ENCODE measurements around the gene NEURL1.

NEURL1 gene

DNA sequence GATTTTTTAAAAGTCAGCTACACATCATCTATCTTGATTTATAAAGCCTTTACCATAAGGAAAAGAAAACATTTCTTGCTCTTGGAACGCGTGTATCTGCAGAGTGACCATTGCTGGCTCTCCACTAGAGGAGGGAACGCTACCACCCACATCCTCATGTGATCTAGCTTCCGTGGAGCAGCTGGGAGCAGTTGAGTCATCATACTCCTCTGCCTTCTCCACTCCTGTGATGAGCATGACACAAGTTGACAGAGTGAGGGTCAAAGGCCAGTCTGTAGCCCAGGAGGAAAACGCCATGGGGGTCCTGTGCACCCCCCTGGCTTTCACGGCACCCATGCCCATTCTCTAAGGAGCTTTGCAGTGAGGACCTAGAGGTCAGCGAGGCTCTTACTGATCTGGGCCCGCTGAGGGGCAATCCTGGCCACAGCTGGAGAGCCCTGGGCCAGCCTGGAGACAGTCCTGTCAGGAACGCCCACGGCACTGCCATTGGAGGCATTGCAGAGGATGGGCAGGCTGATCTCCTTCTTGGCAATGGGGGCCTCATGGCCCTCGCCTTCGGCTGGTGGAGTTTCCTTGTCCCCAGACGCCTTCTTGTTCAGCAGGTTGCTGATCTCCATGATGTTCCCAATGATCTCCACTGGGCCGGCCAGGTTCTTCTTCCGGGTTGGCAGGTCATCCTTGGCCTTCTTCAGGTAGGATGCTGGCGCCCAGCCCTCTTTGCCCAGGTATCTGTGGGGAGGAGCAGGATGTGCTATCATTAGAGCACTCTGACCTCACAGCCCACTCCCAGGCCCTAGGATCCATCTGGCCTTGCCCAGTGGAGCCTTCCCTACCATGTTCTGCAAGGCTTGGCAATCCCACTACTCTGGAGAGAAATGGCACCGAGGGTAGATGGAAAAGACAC lies 119.2 kb downstream of the NEURL1 start:
- DNase-seq: no peak

DNA sequence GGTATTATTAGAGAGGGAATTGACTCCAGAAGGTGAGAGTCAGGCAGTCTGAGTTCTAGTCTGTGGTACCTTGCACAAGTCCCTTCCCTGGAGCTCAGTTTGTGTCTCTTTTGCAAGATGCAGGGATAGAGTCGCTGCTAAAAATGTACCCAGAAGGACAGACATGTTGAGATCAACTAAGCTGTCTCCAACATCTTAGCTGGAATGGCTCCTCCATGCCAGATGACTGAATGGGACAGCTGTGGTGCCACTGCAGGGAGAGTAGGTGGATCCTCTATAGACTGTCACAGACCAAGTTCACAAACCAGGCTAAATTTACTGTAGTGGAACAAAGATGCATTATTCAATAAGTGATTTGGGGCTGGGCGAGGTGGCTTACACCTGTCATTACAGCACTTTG lies 120.1 kb downstream of the NEURL1 start:
- DNase-seq: no peak

DNA sequence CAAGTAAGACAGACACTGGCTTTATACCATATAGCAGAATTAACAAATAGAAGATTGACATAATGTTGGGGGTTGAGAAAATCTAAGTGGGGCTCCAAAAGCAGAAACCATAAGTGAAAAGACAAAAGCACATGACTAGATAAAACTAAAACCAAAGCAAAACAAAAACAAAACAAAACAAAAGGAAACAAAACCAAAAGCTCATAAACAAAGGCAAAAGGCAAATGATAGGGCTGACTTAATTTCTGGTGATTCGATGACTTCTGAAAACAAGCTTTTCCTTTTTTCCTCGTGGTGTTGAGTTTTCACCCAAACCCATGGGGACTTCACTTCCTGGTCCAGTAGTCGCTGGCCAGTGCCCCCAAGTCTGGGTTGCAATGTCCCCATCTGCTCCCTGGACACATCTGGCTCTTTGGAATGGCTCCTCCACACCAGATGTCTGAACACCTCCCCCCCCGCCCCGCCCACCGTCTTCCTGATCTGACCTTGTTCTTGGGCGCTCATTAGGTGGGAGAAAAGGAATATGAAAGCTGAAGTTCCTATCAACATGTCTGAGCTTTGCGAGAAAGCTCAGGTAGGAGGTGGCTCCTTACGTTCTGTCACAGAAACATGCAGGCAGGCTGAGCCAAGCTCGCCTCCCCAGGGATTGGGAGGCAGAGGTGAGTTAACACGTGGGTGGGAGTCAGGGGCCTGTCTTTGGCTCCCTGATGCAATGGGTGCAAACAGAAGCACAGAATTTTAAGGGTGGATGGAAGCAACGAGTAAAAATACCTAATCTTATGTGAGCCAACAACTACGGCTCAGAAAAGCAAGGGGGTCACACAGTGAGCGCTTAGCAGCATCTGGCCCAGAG lies 121.0 kb downstream of the NEURL1 start:
- no peak for DNase-seq

DNA sequence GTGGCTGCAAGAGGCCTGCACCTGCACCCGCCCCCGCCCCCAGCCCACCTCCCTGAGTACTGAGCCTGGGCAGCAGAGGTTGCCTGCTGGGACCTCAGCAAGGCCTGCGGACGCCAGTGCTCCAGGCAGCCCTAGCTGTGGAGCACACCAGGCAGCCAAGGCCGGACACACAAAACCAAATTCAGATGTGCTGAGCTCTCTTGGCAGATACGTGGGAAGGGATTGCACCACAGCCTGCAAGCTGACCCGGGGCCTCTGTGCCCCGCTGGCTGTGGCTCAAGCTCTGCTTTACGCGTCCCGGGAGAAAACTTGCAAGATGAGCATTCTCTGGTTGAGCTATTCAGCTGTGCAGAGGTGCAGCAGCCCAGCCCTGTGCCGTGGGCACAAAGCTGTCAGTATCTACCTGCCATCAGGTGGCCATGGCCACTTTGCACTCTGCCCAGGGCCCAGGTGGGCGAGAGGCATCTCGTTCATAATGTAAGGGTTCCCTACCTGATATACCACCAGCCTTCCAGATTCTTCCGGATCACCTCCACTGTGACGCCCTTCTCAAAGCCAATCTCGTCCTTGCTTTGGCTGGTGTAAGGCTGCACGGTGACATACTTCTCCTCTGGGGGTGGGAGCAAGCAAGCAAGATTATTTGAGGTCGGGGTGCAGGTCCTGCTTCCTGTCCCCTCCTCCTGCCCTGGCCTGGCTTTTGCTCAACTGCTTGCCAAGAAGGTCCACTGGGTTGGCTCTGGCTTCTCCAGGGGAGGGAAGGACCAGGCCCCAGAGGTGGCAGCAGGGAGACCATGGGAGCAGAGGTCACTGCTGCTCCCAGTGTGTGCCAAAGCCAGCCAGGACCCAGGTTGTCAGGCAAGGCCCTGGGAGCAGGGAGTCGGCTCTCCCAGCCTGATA lies 123.4 kb downstream of the NEURL1 start:
- no peak for DNase-seq

DNA sequence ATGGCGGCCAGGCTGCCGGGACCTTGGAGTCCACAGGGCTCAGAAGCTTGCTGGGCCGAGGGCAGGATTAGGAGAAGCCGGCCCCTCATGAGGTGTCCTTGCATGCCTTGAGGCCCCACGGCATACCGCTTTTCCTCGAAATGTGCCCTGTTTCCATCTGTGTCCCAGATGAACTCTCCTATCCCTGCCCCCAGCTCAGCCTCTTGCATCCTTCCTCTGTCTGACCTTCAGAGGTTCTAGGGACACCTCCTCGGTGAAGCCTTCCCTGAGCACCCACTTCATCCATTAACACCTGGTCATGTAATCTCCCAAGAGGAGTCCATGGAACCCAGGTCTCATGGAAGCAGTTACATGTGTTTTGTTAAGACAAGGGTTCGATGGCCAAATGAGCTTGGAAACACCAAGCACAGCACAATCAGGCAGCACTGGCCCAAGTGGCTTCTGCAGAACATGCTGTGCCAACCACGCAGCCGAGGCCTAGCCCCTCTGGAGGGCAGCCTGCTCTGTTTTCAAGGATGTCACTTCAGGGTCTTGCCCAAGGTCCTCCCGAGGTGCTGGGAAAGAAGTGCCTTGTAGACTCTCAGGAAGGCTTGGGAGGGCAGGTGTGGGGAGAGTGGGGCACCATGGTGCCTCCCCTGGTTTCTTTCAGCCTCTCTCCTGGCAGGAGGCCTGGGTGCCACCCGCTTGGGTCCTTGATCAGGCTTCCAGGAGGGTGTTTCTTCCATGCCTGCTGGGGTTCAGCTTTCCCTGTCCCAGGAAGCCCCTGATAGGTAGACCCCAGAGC lies 124.3 kb downstream of the NEURL1 start:
- no peak for DNase-seq

DNA sequence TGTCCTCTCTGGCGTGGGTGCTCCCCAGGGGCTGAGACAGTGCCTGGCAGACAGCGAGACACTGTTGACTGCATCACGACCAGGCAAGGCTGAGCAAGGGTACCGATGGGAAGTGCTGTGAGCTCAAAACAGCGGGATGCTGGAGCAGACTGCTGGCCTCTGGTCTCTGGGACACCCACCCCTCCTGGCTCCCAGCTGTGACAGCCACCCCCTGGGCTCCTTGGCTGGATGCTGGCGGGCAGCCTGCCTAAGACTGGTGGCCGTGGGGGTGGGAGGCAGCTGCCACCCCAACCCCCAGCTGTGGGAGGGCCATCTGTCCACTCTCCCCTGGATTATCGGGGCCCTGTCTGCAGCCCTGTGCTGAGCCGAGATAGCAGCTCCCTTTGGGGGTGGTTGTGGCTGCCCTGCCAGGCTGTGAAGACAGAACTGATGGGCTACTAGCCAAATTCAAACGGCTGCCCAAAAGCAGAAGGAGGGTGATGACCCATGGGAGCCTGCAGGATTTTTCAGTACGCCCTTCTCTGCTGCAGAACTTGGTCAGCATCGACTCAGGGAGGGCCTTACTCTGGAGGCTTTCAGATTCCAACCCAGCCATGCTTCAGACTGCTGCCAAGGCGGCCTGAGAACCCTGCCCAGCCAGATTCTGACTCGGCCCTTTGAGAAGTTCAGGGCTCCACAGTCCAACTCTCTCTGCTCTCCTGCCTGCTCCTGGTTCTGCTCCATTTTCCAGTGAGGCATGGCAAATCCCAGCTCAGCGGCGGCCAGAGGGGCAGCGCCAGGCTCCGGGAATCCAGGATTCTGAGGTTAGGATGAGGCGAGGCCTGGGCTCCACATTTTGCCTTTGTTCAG lies 125.3 kb downstream of the NEURL1 start:
- DNase-seq: no peak

DNA sequence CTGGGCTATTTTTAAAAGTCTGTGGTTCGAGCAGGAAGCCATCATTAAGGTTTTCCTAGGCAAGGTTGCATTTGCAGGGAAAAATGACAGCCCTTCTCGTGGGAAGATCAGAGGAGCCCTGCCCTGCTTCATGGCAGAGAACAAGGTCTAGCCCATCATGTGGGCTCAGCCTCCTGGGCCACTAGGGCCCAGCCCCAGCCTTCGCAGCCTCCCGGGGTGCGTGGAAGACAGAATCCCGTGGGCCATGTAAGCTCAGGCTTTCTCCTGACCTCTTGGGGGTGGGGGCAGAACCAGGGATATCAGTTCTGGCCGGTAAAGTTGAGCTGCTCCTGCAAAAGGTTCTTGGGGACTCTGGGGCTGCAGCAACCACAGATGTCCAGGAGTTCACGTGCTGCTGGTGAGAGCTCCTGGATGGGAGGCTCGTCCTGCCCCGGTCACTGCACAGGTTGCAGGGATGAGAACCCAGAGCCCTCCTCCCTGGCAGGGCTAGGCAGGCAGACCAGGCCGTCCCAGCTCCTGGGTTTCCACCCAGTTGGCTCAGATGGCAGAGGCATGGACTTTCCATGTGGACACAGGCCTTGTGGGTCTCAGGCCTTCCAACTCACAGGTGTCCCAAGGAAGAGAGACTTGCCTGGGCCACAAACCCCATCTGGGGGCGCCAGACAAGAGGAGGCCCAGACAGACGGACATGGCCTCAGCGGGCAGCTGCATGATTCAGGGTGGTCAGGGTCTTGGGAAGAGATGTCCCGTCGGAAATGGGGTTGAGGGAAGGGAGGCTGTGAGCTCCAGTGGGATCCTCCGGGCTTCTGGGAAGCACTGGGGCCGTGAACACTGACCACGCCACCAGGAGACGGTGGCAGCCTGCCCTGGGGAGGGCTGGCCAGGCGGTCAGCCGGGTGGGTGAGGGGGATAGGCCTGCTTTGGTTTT lies 126.2 kb downstream of the NEURL1 start:
- no peak for DNase-seq

DNA sequence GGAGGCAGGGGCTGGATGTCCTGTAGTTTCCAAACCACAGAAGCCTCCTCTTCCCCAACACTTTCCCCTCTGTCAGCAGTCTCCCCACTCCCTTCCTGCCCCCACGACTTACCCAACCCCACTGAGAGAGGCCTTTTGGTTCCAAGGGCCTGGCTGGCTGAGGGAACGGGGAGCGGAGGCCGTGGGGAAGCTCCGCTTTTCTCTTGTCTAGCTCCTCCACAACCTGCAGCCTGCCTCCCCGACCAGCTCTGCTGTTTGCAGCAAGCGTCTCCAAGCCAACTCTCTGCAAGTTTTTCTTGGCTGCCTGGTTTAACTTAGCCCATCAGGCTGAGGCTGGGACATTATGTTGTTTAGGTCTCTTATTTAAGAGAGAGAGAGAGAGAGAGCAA lies 126.8 kb downstream of the NEURL1 start:
- DNase-seq: no peak

DNA sequence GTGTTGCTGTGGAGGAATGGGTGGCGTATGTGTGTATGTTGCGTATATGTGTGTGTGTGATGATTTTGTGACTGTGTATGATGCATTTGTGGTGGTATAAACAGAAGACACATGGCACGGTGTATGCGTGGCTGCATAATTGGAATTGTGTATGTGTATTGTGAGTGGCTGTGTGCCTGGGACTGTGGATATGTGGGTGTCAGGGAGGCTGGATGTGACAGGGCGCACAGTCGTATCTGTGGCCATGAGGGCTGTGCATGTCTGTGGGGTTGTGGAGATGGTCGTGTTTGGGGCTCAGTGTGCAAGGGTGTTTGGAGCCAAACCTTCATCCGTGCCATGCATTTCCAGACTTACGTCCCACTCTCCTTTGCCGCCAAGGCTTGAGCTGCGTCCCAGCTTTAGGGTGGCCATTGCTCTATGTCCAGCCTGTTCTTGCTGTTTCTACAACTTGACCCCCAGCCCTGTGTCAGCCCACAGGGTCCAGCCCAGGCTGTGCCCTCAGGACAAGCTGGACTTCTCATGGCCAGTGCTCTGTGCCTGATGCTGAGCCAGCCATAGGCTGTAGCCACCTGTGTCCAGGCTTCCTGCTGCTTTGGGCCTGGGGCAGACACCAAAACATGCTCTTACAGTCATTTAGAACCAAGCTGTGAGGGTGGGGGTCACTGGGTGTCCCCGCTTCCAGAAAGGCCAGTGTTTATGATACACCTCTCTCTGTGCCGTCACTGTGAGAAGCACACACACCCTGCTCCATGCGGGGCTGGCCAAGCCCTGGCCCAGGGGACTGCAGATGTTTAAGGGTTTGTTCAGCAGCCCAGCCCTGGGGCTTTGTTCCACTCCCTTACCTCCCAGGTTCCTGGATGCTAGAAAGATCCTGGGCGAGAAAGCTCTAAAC lies 127.6 kb downstream of the NEURL1 start:
- DNase-seq: no peak

DNA sequence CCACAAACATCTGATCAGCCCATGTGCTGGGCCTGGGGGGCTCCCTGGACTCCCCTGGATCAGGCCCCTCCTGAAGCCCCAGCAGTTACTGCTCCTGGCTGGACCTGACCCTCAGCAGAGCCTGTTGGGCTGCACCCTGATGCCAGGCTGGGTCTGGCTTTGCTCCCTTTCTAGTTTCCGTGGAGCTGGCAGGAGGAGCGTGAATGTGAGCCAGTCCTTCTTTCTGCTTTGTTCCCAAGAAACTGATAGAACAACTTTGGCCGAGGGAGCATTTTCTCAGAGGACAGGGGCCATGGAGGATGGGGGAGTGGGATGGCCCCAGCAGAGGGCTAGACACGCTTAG lies 128.2 kb downstream of the NEURL1 start:
- no peak for DNase-seq

DNA sequence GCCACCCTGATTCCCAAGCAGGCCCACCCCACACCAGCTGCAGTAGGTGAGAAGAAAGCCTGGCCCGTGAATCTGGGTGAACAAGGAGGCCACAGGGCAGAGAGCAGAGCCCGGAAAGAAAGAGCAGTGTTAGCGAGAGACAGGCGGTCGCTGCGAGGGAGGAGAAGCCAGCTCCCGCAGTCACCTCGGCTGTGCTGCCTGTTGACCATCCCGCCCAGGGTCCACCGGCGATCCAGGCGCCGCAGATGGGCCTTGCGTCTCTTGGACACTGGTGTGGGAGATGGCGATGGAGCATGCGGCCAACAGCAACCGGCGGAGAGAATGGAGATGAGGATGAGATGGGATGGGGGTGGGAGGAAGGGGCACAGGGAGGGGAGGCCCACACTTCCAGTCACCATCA lies 128.8 kb downstream of the NEURL1 start:
- no peak for DNase-seq

DNA sequence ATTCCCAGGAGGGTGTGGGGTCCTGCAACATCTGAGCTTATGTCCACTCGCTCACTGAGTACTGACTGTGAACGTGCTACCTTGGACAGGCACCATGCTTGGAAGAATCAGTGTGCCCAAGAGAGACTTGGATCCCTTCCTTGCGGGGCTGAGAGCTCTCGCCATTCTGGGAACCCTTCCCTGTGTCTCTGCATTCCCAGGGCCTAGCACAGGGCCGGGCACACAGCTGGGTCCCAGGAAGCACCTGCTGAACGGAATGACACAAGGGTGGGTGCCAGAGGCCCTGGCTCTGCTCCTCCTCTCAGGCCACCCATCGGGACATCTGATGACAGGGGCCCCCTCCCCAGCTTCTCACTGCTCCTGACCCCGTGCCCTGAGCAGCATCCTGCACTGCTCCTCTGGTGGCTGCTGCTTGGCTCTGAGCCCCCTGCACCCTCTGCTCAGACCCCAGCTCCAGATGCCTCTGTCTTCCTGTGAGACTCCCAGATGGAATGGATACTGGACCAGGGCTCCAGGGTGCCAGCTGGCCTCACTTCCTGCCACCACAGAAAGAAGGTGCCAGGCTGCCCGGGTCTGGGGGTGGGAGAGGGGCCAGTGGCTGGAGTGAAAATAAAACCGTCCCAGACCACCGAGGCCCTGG lies 129.6 kb downstream of the NEURL1 start:
- DNase-seq: no peak

DNA sequence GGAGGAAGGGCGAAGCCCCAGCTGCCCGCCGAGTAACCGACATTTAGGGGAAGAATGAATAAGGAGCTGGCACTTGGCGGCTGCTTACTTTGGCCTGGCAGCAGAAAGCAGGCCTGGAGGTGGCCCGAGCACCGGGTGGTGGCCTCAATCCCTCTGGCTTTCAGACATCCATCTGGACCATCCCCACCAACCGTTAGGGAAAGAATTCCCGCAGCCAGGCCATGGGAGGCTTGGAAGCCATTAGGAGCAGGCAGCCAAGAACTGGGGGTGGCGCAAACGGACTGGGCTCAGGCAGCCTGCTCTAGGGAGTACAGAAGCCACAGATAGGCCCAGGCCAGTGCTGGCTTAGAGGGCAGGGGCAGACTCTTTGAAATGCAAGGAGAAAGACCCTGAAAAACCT lies 132.7 kb downstream of the NEURL1 start:
- no peak for DNase-seq

DNA sequence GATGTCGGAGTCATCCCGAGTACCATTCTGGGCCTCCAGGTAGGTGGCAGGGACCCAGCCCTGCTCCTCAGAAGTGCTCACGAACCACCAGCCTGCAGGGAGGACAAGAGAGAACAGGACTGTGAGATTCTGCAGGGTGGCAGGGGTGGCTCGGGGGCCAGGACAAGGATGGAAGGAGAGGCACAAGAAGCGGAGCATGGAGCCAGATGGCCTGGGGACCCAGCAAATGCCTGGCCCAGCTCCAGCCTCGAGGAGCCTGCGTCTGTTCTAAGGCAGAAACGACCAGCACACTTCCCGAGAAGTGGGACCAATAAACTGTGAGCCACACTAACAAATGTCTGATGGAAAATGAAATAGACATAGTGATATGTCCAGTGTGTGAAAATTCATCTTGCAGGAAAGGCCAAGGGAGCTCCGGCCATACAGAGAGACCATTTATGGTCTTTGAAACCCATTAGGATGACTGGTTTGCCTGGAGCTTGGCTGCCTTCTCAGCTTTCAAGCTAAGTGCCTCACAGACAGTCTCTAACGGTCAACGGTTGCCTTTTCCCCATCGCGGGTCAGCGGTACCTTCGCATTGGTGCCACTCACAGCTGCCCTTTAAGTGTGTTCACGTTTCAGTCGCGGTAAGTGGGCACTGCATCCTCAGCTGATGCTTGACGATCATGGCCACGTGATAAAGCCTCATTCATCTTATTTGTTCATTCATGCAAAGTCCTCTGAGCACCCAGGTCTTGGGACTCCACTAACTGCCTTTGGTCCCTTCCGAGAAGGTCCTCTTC lies 133.8 kb downstream of the NEURL1 start:
- DNase-seq: no peak

DNA sequence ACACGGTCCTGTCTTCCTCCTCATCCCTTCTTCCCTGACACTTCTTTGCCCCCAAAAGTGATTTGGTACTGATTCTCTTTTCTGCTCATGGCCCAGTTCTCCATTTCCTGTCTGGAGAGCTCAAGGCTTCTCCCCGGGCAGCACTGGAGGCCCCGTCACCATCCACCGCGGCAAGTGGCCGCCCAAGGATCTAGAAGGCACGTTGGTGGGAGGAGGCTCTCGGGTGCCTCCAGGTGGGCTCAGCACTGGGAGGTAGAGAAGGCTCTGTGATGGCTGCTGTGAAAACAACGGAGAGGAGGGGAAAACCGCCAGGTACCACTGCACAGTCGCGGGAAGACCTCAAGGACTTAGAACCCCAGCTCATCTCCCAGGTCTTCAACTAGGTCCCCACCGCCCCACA lies 134.4 kb downstream of the NEURL1 start:
- DNase-seq: no peak

DNA sequence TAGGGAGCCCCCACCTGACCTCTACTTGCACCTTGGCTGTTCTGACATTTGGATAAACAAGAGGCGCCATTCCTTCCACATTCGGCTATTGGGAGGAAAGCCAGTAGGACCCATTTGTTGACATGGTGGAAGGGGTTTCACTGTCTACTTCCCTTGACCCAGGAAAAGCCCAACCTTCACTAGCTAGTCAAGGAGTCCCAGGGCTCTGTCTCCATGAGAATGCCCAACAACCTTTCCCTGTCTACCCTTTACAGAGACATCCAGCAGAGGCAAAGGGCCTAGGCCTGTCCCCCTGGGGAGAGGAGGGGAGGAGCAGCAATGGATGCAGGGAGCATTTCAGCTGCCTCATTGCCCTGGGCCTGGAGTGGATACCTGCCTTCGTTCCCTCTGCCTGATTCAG lies 136.1 kb downstream of the NEURL1 start:
- DNase-seq: no peak

DNA sequence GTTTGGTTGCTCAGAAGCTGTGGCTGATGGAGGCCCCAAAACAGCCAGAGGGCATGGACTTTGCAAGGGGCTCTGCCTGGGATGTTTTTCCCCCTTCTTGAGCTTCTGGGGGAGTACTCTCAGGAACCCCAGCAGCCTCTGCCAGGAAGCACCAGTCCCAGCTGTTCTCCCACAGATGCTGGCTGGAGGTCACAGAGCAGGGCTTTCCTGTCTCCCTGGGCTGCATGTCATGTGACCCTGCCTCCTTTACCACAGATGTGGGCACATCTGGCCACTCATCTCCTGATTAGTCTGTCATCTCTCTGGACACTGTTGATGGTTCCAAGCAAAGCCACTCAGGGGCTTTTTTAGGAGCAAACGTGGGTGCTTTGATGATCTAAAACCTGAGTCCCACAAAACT lies 136.7 kb downstream of the NEURL1 start:
- no peak for DNase-seq

DNA sequence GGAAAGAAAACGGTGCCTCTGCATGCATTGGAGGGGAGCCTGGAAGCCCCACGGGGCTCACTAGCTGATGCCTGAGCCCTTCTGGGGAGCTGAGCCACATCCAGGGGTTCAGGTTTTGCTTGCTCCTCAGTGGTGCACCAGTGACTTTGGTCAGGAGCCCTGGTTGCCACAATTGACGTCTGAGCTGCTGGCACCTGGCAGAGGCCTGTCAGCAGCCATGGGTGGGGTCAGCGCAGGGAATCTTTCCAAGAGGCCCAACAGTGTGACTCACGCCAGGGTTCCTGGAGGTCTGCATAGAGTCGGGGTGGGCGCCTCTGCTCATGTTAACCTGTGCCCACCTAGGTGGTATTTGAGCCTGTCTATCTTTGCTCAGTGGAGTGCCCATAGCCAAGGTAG lies 138.7 kb downstream of the NEURL1 start:
- DNase-seq: no peak

Data from activated CD4-positive, alpha-beta T cell treated with anti-CD3 and anti-CD28 coated beads for 1 hour (primary cell).